Measurements from ENCODE around the gene SEMG1.

SEMG1 gene, protein sequence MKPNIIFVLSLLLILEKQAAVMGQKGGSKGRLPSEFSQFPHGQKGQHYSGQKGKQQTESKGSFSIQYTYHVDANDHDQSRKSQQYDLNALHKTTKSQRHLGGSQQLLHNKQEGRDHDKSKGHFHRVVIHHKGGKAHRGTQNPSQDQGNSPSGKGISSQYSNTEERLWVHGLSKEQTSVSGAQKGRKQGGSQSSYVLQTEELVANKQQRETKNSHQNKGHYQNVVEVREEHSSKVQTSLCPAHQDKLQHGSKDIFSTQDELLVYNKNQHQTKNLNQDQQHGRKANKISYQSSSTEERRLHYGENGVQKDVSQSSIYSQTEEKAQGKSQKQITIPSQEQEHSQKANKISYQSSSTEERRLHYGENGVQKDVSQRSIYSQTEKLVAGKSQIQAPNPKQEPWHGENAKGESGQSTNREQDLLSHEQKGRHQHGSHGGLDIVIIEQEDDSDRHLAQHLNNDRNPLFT

GRCh38 chr20:45206725-45207124 lies at the start of gene SEMG1:
TSS of gene SEMG1 (plus strand) at chr20:45207033. CDS start at chr20:45207054, 21 bp downstream.
- DNase-seq (ENCODE audit: extremely low read depth in 1 of 2, low read depth in 1 of 2), result no peak

DNA sequence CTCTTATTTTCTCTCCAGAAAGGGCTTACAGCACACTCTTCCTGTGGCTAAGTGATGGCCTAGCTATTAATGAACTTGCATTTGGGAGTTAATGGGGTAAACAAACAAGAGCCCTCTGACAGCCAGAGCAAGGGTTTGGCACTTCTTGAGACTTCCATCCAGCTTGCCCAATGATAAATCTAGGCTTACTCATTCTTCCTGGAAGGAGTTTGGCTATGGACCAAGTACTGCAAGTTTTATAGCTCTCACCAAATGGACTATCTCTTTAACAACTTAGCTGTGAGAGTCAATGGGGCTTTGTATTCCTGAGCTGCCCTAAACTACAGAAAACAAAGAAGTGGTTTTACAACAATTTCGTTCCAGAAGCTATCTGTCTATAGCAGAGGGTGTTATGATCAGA lies 48.9 kb upstream of the SEMG1 start:
- DNase-seq (ENCODE audit: extremely low read depth in 1 of 2, low read depth in 1 of 2), result no peak

DNA sequence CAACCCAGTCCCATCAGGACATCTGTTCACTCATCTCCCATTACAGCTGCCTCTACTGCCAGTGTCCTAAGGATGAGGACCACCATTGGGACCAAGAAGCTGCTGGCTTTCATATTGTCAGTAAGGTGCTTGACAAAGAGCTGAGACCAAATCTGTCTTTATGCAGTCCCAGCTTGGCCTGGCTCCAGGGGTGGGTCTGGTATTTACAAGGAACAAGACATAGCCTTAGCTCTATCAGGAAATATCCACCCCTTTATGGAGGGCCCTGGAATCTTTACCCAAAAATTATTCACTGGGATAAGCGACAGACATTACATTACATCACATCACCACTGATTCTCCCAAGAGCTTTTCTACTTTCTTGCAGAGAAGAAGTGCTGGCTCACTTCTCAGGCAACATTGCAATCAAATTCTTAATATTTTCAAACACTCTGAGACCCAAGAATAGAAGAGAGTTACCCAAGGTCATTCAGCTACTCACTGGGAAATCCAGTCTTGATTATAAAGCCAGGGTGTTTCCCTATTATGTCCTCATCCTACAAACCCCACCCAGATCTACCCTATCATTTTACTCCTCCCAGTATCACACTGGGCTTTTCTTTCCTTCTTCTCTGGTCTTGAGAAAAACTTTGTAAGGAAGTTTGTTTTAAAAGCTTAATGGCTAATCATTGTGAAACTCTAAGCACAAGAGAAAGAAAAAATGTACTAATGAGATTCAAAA lies 43.6 kb upstream of the SEMG1 start:
- DNase-seq (ENCODE audit: extremely low read depth in 1 of 2, low read depth in 1 of 2), result no peak

GRCh38 chr20:45164906-45165305 lies 41.9 kb upstream of the SEMG1 start:
- DNase-seq (ENCODE audit: extremely low read depth in 1 of 2, low read depth in 1 of 2), result no peak

GRCh38 chr20:45173522-45173921 lies 33.3 kb upstream of the SEMG1 start:
- no peak for DNase-seq (ENCODE audit: extremely low read depth in 1 of 2, low read depth in 1 of 2)

GRCh38 chr20:45174434-45175364 lies 32.1 kb upstream of the SEMG1 start, which contains the start of gene PI3:
TSS of gene PI3 (plus strand) at chr20:45174902. CDS start at chr20:45174923, 21 bp downstream.
- no peak for DNase-seq (ENCODE audit: extremely low read depth in 1 of 2, low read depth in 1 of 2)

DNA sequence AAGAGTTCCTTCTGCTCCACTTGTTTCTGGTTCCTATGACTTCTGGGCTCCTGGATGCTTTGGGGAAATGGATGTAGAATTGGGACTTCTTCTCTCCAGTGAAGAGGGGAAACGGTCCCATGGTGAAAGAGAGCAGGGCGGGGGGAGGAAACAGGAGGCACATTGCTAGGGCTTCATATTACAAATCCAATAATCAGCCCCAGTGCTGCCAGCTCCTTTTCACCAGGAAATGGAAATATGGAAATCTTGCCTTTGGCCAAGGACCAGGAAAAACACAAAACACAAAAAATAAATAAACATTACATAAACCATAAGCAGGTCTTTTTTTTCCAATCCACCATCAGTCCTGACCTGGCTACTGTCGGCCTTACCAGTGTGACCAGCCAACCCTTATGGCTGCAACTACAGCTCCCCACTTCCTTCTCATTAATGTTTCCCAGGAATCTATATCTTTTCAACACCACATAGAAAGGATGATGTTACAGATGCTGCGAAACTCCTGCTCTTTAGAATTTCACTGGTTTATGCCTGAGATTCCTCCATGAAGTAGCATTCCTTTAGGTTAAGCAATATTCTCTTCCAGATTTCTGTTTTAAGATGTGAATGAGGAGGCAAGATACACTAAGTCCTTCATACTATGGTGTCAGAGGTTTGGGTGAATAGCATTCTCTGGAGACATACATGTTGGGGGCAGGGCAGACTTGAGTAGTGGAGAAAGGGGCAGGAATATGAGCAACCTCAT lies 30.1 kb upstream of the SEMG1 start:
- DNase-seq (ENCODE audit: extremely low read depth in 1 of 2, low read depth in 1 of 2), result no peak

DNA sequence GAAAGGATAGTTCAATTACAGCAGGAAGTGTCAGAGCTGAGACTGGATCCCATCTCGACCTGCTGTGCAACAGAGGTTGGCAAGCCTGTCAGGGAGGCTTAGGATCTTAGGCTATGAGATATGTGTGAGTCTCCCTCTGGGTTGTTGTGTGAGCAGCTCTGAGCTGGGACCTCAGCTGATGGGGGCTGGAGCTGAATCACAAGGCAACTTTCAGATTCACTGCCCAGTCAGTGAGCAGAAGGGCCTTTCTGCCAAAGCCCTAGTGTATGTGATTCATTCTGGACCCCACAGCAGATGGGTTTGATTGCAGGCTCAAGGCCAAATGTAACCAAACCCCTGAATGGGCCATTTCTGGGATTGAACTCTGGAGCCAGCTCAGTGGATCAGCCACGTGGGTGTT lies 27.7 kb upstream of the SEMG1 start:
- no peak for DNase-seq (ENCODE audit: extremely low read depth in 1 of 2, low read depth in 1 of 2)

- DNase-seq (ENCODE audit: extremely low read depth in 1 of 2, low read depth in 1 of 2), result no peak
Measured at GRCh38 chr20:45181639-45182038, 25.2 kb upstream of the SEMG1 start.

DNA sequence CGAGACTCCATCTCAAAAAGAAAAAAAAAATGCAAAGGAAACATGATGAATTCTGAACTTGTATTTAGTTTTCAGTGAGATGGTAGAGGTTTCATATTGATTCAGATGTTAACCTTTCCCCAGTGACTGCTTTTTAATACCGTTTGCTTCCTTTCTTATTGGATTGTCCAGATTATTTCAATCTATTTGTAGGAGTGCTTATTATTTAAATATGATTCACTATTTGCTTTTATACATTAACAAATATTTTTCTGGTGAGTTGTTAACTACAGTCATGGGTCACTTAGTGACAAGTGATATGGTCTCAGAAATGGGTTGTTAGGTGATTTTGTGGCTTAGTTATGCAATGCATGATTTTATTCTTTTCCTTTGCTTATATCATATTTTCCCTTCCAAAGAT lies 23.7 kb upstream of the SEMG1 start:
- DNase-seq (ENCODE audit: extremely low read depth in 1 of 2, low read depth in 1 of 2), result no peak

DNA sequence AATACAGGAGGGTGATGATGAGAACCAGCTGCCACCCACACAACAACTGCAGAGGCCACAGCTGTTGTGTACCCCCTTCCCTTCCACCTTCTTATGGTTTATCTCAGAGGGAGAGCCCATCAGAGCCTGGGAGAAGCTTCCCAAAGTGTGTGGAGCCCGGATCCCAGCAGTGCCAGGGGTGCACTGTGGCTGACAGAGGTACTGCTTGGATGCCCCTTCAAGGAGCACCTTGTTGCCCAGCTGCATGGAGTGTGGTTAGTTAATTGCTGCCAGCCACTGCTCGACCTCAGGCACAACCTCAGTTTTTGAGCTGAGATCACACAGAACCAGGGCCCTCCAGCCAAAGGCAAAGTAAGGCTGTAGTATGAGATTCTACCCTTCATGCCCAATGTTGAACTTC lies 19.1 kb upstream of the SEMG1 start:
- no peak for DNase-seq (ENCODE audit: extremely low read depth in 1 of 2, low read depth in 1 of 2)

DNA sequence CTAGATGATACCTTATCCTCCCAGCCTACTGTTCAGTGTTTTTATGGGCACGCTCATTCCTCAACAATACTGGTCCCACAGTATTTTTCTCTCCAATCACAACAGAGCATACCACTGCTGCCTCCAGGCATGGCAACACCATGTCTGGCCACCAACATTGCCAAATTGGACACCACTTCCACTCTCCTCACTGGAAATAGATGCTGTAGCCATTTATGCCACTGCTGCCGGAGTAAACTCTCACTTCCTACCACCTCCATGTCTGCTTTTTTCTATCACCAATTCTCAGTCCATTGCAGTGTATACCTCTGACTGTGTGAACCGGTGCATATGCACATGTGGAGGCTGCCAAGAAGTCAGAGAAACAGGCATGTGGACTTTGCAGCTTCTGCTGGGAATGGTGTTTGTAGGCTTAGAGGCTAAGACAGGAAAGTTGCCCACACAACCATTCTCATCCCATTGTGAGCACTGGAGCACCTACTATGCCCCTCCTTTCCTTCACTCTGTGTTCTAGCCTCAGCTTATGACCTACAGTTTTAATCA lies 17.7 kb upstream of the SEMG1 start:
- no peak for DNase-seq (ENCODE audit: extremely low read depth in 1 of 2, low read depth in 1 of 2)

DNA sequence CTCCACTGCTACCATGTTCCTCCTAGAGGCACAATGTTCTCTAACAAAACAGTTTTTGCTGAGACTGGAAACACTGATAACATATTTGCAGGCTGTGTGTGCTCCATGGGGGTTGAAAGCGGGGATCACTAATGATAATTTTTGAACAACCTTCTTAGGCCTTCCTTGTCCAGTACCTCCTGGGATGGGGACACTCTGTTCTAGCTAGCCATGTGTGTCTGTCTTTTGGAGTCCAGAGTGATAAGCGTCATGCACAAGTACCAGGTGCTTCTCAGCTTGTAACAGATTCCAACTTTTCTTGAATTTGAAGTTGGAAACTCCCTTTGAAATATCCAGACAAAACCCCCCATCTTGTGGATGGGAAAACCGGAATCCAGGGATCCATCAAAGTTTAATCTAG lies 17.0 kb upstream of the SEMG1 start:
- no peak for DNase-seq (ENCODE audit: extremely low read depth in 1 of 2, low read depth in 1 of 2)

GRCh38 chr20:45191926-45192325 lies 14.9 kb upstream of the SEMG1 start:
- no peak for DNase-seq (ENCODE audit: extremely low read depth in 1 of 2, low read depth in 1 of 2)

DNA sequence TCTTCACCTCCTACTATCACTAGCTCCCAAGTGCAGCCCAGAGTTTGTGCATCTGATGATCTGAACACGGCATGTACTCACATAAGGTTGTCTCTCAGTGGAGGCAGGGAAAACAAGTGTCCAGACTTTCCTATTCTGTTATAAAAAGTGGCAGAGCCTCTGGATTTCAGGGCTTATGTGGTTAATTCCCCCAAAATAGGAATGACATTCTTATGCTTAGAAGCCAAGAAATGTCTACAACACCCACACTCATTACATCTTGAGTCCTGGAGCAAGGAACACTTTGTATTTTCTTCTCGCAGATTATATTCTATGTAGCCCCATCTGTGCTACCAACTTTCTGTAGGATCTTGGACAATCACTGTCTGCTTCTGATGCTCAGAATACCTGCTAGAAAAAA lies 13.5 kb upstream of the SEMG1 start:
- DNase-seq (ENCODE audit: extremely low read depth in 1 of 2, low read depth in 1 of 2), result no peak

GRCh38 chr20:45209924-45210323 lies 3.1 kb downstream of the SEMG1 start:
- DNase-seq (ENCODE audit: extremely low read depth in 1 of 2, low read depth in 1 of 2), result no peak

DNA sequence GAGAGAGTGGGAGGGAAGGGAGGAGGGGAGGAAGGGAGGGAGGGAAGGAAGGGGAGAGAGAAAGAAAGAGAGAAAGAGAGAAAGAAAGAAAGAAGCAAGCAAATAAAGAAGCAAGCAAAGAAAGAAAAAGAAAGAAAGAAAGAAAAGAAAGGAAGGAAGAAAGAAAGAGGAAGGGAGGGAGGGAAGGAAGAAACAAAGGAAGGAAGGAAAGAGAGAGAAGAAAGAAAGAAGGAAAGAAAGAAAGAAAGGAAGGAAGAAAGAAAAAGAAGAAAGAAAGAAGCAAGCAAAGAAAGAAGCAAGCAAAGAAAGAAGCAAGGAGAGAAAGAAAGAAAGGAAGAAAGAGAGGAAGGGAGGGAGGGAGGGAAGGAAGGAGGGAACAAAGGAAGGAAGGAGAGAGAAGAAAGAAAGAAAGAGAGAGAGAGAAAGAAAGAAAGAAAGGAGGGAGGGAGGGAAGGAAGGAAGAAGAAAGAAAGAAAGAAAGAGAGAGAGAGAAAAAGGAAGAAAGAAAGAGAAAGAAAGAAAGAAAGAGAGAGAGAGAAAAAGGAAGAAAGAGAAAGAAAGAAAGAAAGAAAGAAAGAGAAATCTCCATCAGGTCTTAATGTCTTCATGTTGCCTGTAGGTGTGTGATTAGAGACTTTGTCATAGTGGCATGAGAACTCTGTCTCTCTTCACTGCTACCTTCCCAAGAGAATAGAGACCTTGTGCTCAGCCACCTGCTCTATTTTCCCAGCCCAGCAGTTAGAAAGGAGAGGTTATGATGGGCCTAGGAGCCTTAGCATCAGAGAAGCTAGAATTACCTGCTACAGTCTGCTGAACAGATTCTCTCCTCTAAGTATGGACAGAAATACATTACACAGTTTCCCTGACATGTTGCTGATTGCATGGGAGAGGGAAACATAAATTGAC lies 5.0 kb downstream of the SEMG1 start:
- no peak for DNase-seq (ENCODE audit: extremely low read depth in 1 of 2, low read depth in 1 of 2)

DNA sequence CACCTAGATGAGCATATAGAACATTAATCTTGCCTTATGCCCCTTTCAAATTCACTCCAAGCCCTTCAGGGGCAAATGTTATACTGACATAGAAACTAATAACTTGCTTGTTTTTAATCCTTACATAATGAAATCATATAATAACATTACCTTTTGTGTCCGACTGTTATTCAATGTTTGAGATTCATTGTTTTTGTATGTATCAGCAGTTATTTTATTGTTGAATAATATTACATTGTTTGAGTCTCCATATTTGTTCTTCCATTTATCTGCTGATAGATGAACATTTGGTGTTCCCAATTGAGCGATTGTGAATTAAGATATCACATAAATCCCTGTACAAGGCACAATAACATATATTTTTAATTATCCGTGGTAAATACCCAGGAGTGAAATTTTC lies 6.0 kb downstream of the SEMG1 start:
- DNase-seq (ENCODE audit: extremely low read depth in 1 of 2, low read depth in 1 of 2), result no peak

GRCh38 chr20:45218124-45218523 lies 11.3 kb downstream of the SEMG1 start:
- no peak for DNase-seq (ENCODE audit: extremely low read depth in 1 of 2, low read depth in 1 of 2)
